ENCODE results near the gene TNFRSF1B.

DNA sequence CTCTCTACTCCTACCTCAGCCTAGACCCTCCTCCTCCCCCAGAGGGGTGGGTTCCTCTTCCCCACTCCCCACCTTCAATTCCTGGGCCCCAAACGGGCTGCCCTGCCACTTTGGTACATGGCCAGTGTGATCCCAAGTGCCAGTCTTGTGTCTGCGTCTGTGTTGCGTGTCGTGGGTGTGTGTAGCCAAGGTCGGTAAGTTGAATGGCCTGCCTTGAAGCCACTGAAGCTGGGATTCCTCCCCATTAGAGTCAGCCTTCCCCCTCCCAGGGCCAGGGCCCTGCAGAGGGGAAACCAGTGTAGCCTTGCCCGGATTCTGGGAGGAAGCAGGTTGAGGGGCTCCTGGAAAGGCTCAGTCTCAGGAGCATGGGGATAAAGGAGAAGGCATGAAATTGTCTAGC lies 41.5 kb downstream of the TNFRSF1B start:
- TF ChIP-seq FOXM1 (IDR thresholded peaks at IDR 0.05; ENCODE audit: borderline replicate concordance) (no peak), ARNT (IDR thresholded peaks at IDR 0.05) (no peak), HDGF (IDR thresholded peaks at IDR 0.05; ENCODE audit: borderline replicate concordance) (no peak), SP1 (IDR thresholded peaks at IDR 0.05) (no peak), TARDBP (IDR thresholded peaks at IDR 0.05) (no peak), BHLHE40 (IDR thresholded peaks at IDR 0.05; ENCODE audit: borderline replicate concordance) (no peak), ZNF384 (IDR thresholded peaks at IDR 0.05) (no peak), NFRKB (IDR thresholded peaks at IDR 0.05) (no peak), ELF4 (IDR thresholded peaks at IDR 0.05) (no peak), L3MBTL2 (conservative IDR thresholded peaks at IDR 0.05) (no peak), SUZ12 (IDR thresholded peaks at IDR 0.05) (no peak)
